Gastrocnemius medialis (tissue), 4 donors: Measurements from ENCODE around the gene THAP11. TPM values are rescaled to one million over a fixed set of nuclear protein-coding genes. Genes with fewer than 3 reads are reported as not detected.

Experiments
- ATAC-seq, 2 donors: fragments of 150-250 bp; one replicate each; pipeline ENCODE4 v1.9.1; 2016
- DNase-seq, 2 donors: peaks; one replicate each; pipeline ENCODE4 v3.0.0-alpha.2; 2019
- H3K27ac ChIP-seq, 4 donors: fragments of 200-600 bp; sonication (generic); 1 replicate in 1 of 4; 2 replicates in 3 of 4; pipeline ENCODE4 v1.5.1; 2016 to 2018; ENCODE audit warnings: mild to moderate bottlenecking in 2 of 4, moderate library complexity in 1 of 4
- H3K27me3 ChIP-seq, 3 donors: fragments of 200-600 bp; sonication (generic) in 2 of 3; 1 replicate in 1 of 3; 2 replicates in 2 of 3; pipeline versions ENCODE4 v1.5.1 to v1.6.0; 2016 to 2019; ENCODE audit warnings: mild to moderate bottlenecking in 1 of 3, moderate library complexity in 1 of 3
- H3K36me3 ChIP-seq, 2 donors: fragments of 200-600 bp; sonication (generic) in 1 of 2; one replicate each; pipeline ENCODE4 v1.5.1; 2017 to 2018
- H3K4me1 ChIP-seq, 2 donors: fragments of 200-600 bp; sonication (generic) in 1 of 2; one replicate each; pipeline ENCODE4 v1.5.1; 2016 to 2017; ENCODE audit warnings: mild to moderate bottlenecking in 2 of 2
- H3K4me3 ChIP-seq, 4 donors: fragments of 200-600 bp; sonication (generic) in 3 of 4; 1 replicate in 1 of 4; 2 replicates in 3 of 4; pipeline ENCODE4 v1.5.1; 2016 to 2019; ENCODE audit warnings: mild to moderate bottlenecking in 2 of 4
- H3K9me3 ChIP-seq, 3 donors: fragments of 200-600 bp; sonication (generic) in 2 of 3; 1 replicate in 1 of 3; 2 replicates in 2 of 3; pipeline ENCODE4 v1.5.1; 2016 to 2019
- CTCF ChIP-seq, 5 experiments: fragments of 450-650 bp in 3 of 5; fragments of 200-600 bp in 2 of 5; sonication (generic) in 2 of 5; IDR thresholded peaks in 4 of 5; conservative IDR thresholded peaks in 1 of 5; 1 replicate in 4 of 5; 2 replicates in 1 of 5; pipeline ENCODE4 v1.5.1; 2016 to 2019; ENCODE audit warnings: antibody characterized with exemption in 5 of 5, mild to moderate bottlenecking in 3 of 5, moderate library complexity in 3 of 5
- POLR2A ChIP-seq, 2 donors: fragments of 450-650 bp; IDR thresholded peaks; one replicate each; pipeline ENCODE4 v1.6.1; 2017; ENCODE audit warnings: antibody characterized with exemption in 2 of 2, mild to moderate bottlenecking in 2 of 2, moderate library complexity in 2 of 2
- in situ Hi-C, 4 donors: fragments of 200-750 bp; cut with MboI; loops; one replicate each; pipeline versions ENCODE4 v1.15.0 to v1.8.0; 2017; ENCODE audit warnings: low sequenced_read_pairs in 4 of 4
- intact Hi-C: fragments of 100-400 bp; cut with DNase I; formaldehyde crosslinking; loops from one replicate; pipeline ENCODE4 v1.15.1; 2023; ENCODE audit warnings: low total_unique reads
- total RNA-seq, 4 donors: library from RNA; depleted of rRNA; stranded (reverse); fragments of >200 nt; gene quantifications; one replicate each; pipeline versions ENCODE4 v1.1.0 to v1.2.3, GENCODE V29; 2016

THAP11 gene
- total RNA-seq, 4 donors from 2014 or later = 61.9 to 120 (median 102) TPM

GRCh38 chr16:67878232-67878631 is 36.1 kb downstream of the THAP11 start:
- ATAC-seq (no peak), DNase-seq (no peak)
- Histone ChIP-seq H3K27ac (no peak overlapping the region), H3K4me3 (no peak overlapping the region), H3K4me1 (peaks cover 52 to 59% of the 10 kb centered on the region in 2 donors), H3K27me3 (no peaks in the 10 kb centered on the region), H3K9me3 (no peaks in the 10 kb centered on the region), H3K36me3 (peaks cover 2 to 58% of the 10 kb centered on the region in 2 donors)
- TF ChIP-seq POLR2A (IDR thresholded peaks at IDR 0.05) (no peak), CTCF (IDR thresholded peaks at IDR 0.05 in 4 of 5, conservative IDR thresholded peaks at IDR 0.05 in 1 of 5) (no peak)
- intact Hi-C loops (no loop called here), in situ Hi-C loops (no loop called here)

GRCh38 chr16:67878846-67879245 is 36.7 kb downstream of the THAP11 start:
- TF ChIP-seq CTCF (IDR thresholded peaks at IDR 0.05 in 4 of 5, conservative IDR thresholded peaks at IDR 0.05 in 1 of 5) = no peak
- no peak for TF ChIP-seq POLR2A (IDR thresholded peaks at IDR 0.05)
- no peak overlapping the region for H3K4me3 ChIP-seq
- no peaks in the 10 kb centered on the region for H3K27me3 ChIP-seq
- in situ Hi-C loops = no loop called here
- peaks cover 54 to 62% of the 10 kb centered on the region in 2 donors for H3K4me1 ChIP-seq
- DNase-seq (no peak), ATAC-seq (no peak)
- intact Hi-C loops = no loop called here
- peaks cover 2 to 64% of the 10 kb centered on the region in 2 donors for H3K36me3 ChIP-seq
- peak overlapping the region in 1 of 4 donors; percentile 87 for H3K27ac ChIP-seq
- H3K9me3 ChIP-seq = no peaks in the 10 kb centered on the region

- H3K27ac ChIP-seq = peak overlapping the region; percentile 87 to 95 (median 90)
- H3K4me1 ChIP-seq = peaks cover 54 to 62% of the 10 kb centered on the region in 2 donors
- H3K9me3 ChIP-seq = no peaks in the 10 kb centered on the region
- ATAC-seq (no peak), DNase-seq (no peak)
- TF ChIP-seq CTCF (IDR thresholded peaks at IDR 0.05 in 4 of 5, conservative IDR thresholded peaks at IDR 0.05 in 1 of 5) (no peak), POLR2A (IDR thresholded peaks at IDR 0.05) (no peak)
- intact Hi-C loops (no loop called here), in situ Hi-C loops (no loop called here)
- no peak overlapping the region for H3K4me3 ChIP-seq
- peaks cover 2 to 67% of the 10 kb centered on the region in 2 donors for H3K36me3 ChIP-seq
- H3K27me3 ChIP-seq = no peaks in the 10 kb centered on the region
Measured at GRCh38 chr16:67879462-67879861, 37.3 kb downstream of the THAP11 start.

GRCh38 chr16:67879936-67880335 is 37.8 kb downstream of the THAP11 start:
- Histone ChIP-seq H3K36me3 (peaks cover 2 to 67% of the 10 kb centered on the region in 2 donors), H3K27ac (peak overlapping the region; percentile 87 to 95 (median 90)), H3K27me3 (no peaks in the 10 kb centered on the region), H3K4me3 (no peak overlapping the region), H3K4me1 (peaks cover 54 to 61% of the 10 kb centered on the region in 2 donors), H3K9me3 (no peaks in the 10 kb centered on the region)
- in situ Hi-C loops = loop anchor here in 1 of 4 donors (10.0 kb wide), 1 partner anchor 55 kb away; the partner anchor contains the start of genes CTRL and PSMB10
- DNase-seq = no peak
- TF ChIP-seq POLR2A (IDR thresholded peaks at IDR 0.05) (no peak), CTCF (IDR thresholded peaks at IDR 0.05 in 4 of 5, conservative IDR thresholded peaks at IDR 0.05 in 1 of 5) (no peak)
- intact Hi-C loops = loop anchor here (5.0 kb wide), 1 partner anchor 162 kb away; no protein-coding TSS in a partner anchor
- no peak for ATAC-seq
